Natural killer cell (primary cell): ENCODE data around the gene GBP6. TPM values are rescaled to one million over a fixed set of nuclear protein-coding genes. Genes with fewer than 3 reads are reported as not detected.
"Not testable (repeated sequence)": the region's sequence is repeated elsewhere in the genome, so short reads cannot be mapped to it uniquely, and the experiment has no call there.

Experiments
- ATAC-seq, 3 donors: fragments of 150-1000 bp in 2 of 3; fragments of 200-7000 bp in 1 of 3; cut with Tn5 transposase; 1 replicate in 1 of 3; 2 replicates in 2 of 3; pipeline ENCODE4 v1.10.0; 2021; ENCODE audit warnings: mild to moderate bottlenecking in 2 of 3, moderate library complexity in 2 of 3
- DNase-seq, 2 donors: peaks; one replicate each; pipeline versions ENCODE4 v3.0.0 to v3.0.0-alpha.2; 2013 to 2021; ENCODE audit warnings: mixed read lengths in 1 of 2
- H3K27ac ChIP-seq: one replicate; pipeline ENCODE4 v1.5.1; 2013; ENCODE audit warnings: mild to moderate bottlenecking, low read length
- H3K27me3 ChIP-seq: one replicate; pipeline ENCODE4 v1.6.1; 2013; ENCODE audit warnings: low read length; ENCODE audit not compliant: control insufficient read depth, insufficient read depth
- H3K36me3 ChIP-seq: one replicate; pipeline ENCODE4 v1.6.1; 2013; ENCODE audit warnings: low read length; ENCODE audit not compliant: control insufficient read depth, insufficient read depth
- H3K4me1 ChIP-seq: one replicate; pipeline ENCODE4 v1.6.1; 2013; ENCODE audit warnings: low read length; ENCODE audit not compliant: control insufficient read depth, insufficient read depth
- H3K4me3 ChIP-seq: one replicate; pipeline ENCODE4 v1.5.1; 2013; ENCODE audit warnings: low read length
- H3K9me3 ChIP-seq: one replicate; pipeline ENCODE4 v1.6.1; 2013; ENCODE audit warnings: low read length; ENCODE audit not compliant: control insufficient read depth, insufficient read depth
- H3K27ac Mint-ChIP-seq, 2 donors: one replicate each; pipeline ENCODE4 v1.8.0; 2022; ENCODE audit warnings: mild to moderate bottlenecking in 2 of 2, mixed read lengths in 2 of 2, moderate library complexity in 1 of 2
- H3K27me3 Mint-ChIP-seq, 2 donors: one replicate each; pipeline ENCODE4 v1.8.0; 2022; ENCODE audit warnings: low read depth in 2 of 2, mixed read lengths in 2 of 2
- H3K36me3 Mint-ChIP-seq: one replicate; pipeline ENCODE4 v1.8.0; 2022; ENCODE audit warnings: mixed read lengths
- H3K4me1 Mint-ChIP-seq, 2 donors: one replicate each; pipeline ENCODE4 v1.8.0; 2022; ENCODE audit warnings: mixed read lengths in 2 of 2
- H3K4me3 Mint-ChIP-seq: one replicate; pipeline ENCODE4 v1.8.0; 2022; ENCODE audit warnings: mild to moderate bottlenecking, moderate library complexity, mixed read lengths
- H3K9me3 Mint-ChIP-seq, 2 donors: one replicate each; pipeline ENCODE4 v1.8.0; 2022; ENCODE audit warnings: mixed read lengths in 2 of 2
- WGBS: methylation state at CpG from one replicate; pipeline ENCODE4 v1.1.7; 2013; ENCODE audit warnings: missing lambda C conversion rate; ENCODE audit not compliant: insufficient coverage; 5-methylcytosine and 5-hydroxymethylcytosine counted together
- intact Hi-C: fragments of 100-400 bp; cut with micrococcal nuclease; formaldehyde crosslinking; loops from one replicate; pipeline ENCODE4 v1.14.2; 2022
- total RNA-seq, 4 donors: library from RNA; stranded (reverse); fragments of 120-200 nt in 1 of 4; gene quantifications; one replicate each; pipeline versions ENCODE4 v1.2.3 to v1.2.4, GENCODE V29; 2013 to 2022
- TF ChIP-seq, protein P1 (sequence below): fragments of 200-600 bp; IDR thresholded peaks from one replicate; pipeline ENCODE4 v1.8.0; 2022; ENCODE audit warnings: antibody characterized with exemption

The GBP6 gene
- total RNA-seq, 3 donors from 2014 or later (not counting 1 experiment from before 2014, with no cell fraction given), result 0.23 to 0.40 (median 0.39) TPM

DNA sequence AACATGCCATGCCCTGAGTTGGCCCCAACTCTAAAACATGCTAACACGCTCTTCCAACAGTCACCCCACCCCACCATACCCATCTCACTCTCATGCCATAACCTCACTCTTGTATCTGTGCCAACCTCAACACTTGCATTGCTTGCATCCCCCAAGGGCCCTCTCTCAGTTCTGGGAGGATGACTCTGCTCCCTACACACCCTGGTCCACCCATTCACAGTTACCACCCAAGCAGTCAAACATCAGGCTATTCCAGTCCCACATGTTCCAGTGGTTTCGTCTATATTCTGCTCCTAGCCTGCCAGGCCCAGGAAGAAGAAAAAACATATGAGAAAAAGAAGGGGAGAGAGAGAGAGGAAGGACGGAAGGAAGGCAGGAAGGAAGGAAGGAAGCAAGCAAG is 31.0 kb downstream of the GBP6 start:
- 81% methylated on average over 3 of the region's 3 CpGs for WGBS
- no peaks in the 10 kb centered on the region for H3K27me3 Mint-ChIP-seq

GRCh38 chr1:89396902-89397301 is 33.0 kb downstream of the GBP6 start:
- Mint-ChIP-seq H3K4me1 (no peaks in the 10 kb centered on the region), H3K36me3 (no peaks in the 10 kb centered on the region), H3K27me3 (no peaks in the 10 kb centered on the region), H3K4me3 (no peak overlapping the region), H3K9me3 (peaks cover 3 to 4% of the 10 kb centered on the region in 2 donors), H3K27ac (no peak overlapping the region)
- Histone ChIP-seq H3K27ac (no peak overlapping the region), H3K9me3 (no peaks in the 10 kb centered on the region), H3K4me3 (no peak overlapping the region), H3K27me3 (no peaks in the 10 kb centered on the region), H3K4me1 (no peaks in the 10 kb centered on the region), H3K36me3 (no peaks in the 10 kb centered on the region)
- DNase-seq (no peak), ATAC-seq (no peak)
- intact Hi-C loops, result no loop called here
- TF ChIP-seq, protein P1, sequence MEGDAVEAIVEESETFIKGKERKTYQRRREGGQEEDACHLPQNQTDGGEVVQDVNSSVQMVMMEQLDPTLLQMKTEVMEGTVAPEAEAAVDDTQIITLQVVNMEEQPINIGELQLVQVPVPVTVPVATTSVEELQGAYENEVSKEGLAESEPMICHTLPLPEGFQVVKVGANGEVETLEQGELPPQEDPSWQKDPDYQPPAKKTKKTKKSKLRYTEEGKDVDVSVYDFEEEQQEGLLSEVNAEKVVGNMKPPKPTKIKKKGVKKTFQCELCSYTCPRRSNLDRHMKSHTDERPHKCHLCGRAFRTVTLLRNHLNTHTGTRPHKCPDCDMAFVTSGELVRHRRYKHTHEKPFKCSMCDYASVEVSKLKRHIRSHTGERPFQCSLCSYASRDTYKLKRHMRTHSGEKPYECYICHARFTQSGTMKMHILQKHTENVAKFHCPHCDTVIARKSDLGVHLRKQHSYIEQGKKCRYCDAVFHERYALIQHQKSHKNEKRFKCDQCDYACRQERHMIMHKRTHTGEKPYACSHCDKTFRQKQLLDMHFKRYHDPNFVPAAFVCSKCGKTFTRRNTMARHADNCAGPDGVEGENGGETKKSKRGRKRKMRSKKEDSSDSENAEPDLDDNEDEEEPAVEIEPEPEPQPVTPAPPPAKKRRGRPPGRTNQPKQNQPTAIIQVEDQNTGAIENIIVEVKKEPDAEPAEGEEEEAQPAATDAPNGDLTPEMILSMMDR, result no peak

More for the DNA sequence above, 31.0 kb downstream of the GBP6 start:
- H3K27ac ChIP-seq, result no peak overlapping the region
- no peaks in the 10 kb centered on the region for H3K9me3 ChIP-seq
- H3K27ac Mint-ChIP-seq, result no peak overlapping the region
- H3K27me3 ChIP-seq, result no peaks in the 10 kb centered on the region
- no peak overlapping the region for H3K4me3 Mint-ChIP-seq
- DNase-seq, result no peak
- H3K36me3 Mint-ChIP-seq, result no peaks in the 10 kb centered on the region
- no peak for ATAC-seq
- intact Hi-C loops, result no loop called here
- H3K4me1 ChIP-seq, result no peaks in the 10 kb centered on the region
- H3K9me3 Mint-ChIP-seq, result peaks cover 3 to 4% of the 10 kb centered on the region in 2 donors
- H3K4me3 ChIP-seq, result no peak overlapping the region
- no peaks in the 10 kb centered on the region for H3K4me1 Mint-ChIP-seq
- TF ChIP-seq, protein P1, result no peak
- H3K36me3 ChIP-seq, result no peaks in the 10 kb centered on the region

GRCh38 chr1:89405275-89405929 is 41.5 kb downstream of the GBP6 start:
- no peaks in the 10 kb centered on the region for H3K4me1 ChIP-seq
- no peaks in the 10 kb centered on the region for H3K36me3 Mint-ChIP-seq
- no peak overlapping the region for H3K4me3 ChIP-seq
- H3K27ac Mint-ChIP-seq, result no peak overlapping the region
- H3K27ac ChIP-seq, result no peak overlapping the region
- no peaks in the 10 kb centered on the region for H3K27me3 ChIP-seq
- no peak for ATAC-seq
- H3K4me1 Mint-ChIP-seq, result peaks cover 7 to 11% of the 10 kb centered on the region in 2 donors
- peaks cover 0 to 3% of the 10 kb centered on the region in 2 donors for H3K27me3 Mint-ChIP-seq
- H3K9me3 ChIP-seq, result no peaks in the 10 kb centered on the region
- no peaks in the 10 kb centered on the region for H3K9me3 Mint-ChIP-seq
- WGBS, result 95% methylated on average over 11 of the region's 11 CpGs
- no peak overlapping the region for H3K4me3 Mint-ChIP-seq
- no peak for DNase-seq
- intact Hi-C loops, result no loop called here
- TF ChIP-seq, protein P1, result no peak
- no peaks in the 10 kb centered on the region for H3K36me3 ChIP-seq

DNA sequence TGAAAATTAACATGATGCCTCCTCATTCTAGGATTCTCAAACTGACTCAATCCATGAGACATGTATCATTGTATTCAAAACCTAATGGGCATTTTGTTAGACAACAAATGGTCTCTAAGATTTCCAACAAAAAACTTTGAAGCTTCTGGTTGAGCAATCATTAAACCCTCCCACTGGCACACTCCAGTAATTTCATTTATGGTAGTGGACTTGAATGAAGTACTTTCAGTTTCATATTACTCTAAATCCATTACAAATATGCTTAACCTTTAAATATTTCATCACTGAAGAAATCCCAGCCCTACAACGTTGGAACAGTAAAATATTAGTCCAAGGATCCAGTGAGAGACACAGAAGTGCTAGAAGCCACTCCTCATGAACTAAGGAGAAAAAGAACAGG is 43.5 kb downstream of the GBP6 start:
- H3K4me3 Mint-ChIP-seq, result peak overlapping the region; percentile 65
- intact Hi-C loops, result no loop called here

DNA sequence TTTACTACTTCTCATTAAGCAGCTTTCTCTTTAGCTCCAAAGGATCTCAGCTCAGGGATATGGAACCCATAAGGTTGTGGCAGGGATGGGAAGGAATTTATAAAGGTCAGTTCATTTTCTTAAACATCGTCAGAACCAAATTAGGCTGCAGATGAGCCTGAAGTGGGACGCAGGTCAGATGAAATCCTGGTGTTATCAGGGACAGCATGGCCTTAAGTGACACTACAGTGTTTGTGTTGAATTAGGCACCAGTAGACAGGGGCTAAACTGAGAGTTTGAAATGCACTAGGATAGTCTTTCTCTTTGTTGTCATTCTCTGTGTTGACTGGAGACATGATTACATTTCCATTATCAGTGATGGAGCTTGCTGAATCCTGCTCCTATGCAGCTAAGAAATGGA is 43.9 kb downstream of the GBP6 start:
- intact Hi-C loops, H3K27me3 ChIP-seq, H3K27me3 Mint-ChIP-seq, H3K36me3 Mint-ChIP-seq, H3K4me1 ChIP-seq, H3K4me3 ChIP-seq, H3K9me3 Mint-ChIP-seq, H3K36me3 ChIP-seq, H3K9me3 ChIP-seq, DNase-seq, H3K27ac ChIP-seq: not testable (repeated sequence)
- peak in 1 of 3 donors; percentile 20 for ATAC-seq
- Mint-ChIP-seq H3K27ac (peak overlapping the region in 1 of 2 donors; percentile 50), H3K4me3 (peak overlapping the region; percentile 65), H3K4me1 (peaks cover 7 to 11% of the 10 kb centered on the region in 2 donors)
- 33% methylated on average over 2 of the region's 2 CpGs for WGBS

More for the DNA sequence above, 43.5 kb downstream of the GBP6 start:
- no peaks in the 10 kb centered on the region for H3K4me1 ChIP-seq
- no peak overlapping the region for H3K4me3 ChIP-seq
- Mint-ChIP-seq H3K9me3 (no peaks in the 10 kb centered on the region), H3K27me3 (peaks cover 0 to 3% of the 10 kb centered on the region in 2 donors), H3K4me1 (peaks cover 7 to 11% of the 10 kb centered on the region in 2 donors), H3K36me3 (no peaks in the 10 kb centered on the region), H3K27ac (peak overlapping the region in 1 of 2 donors; percentile 50)
- no peak overlapping the region for H3K27ac ChIP-seq
- TF ChIP-seq, protein P1, result no peak
- peak in 1 of 3 donors; percentile 37 for ATAC-seq
- peak in 1 of 2 donors; percentile 17 for DNase-seq
- no peaks in the 10 kb centered on the region for H3K27me3 ChIP-seq
- no peaks in the 10 kb centered on the region for H3K9me3 ChIP-seq
- 0% methylated on average over 1 of the region's 1 CpG for WGBS
- H3K36me3 ChIP-seq, result no peaks in the 10 kb centered on the region
